ENCODE measurements around the gene KRTCAP3.

DNA sequence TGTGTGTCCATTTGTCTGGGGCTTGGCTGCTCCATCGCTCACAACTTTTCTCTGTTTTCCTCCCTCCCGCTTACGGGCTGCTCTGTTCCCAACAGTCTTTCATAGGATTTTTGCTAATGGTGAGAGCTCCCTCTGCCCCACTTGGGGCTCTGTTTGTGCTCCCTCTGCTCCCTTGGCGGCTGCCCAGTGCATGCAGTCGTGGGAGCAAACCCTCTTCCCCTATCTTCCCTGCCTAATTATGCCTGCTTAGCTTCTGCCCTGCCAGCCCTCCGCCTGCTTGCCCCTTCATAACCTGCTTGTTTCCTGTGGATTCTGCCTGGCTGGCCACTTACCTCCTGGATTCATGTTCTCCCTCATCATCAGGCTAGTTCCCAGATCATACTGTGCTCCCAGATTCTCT, 6.6 kb upstream of the KRTCAP3 start:
- TF ChIP-seq ZFX (IDR thresholded peaks at IDR 0.05; ENCODE audit: borderline replicate concordance) = no peak
- TF ChIP-seq, protein P1, sequence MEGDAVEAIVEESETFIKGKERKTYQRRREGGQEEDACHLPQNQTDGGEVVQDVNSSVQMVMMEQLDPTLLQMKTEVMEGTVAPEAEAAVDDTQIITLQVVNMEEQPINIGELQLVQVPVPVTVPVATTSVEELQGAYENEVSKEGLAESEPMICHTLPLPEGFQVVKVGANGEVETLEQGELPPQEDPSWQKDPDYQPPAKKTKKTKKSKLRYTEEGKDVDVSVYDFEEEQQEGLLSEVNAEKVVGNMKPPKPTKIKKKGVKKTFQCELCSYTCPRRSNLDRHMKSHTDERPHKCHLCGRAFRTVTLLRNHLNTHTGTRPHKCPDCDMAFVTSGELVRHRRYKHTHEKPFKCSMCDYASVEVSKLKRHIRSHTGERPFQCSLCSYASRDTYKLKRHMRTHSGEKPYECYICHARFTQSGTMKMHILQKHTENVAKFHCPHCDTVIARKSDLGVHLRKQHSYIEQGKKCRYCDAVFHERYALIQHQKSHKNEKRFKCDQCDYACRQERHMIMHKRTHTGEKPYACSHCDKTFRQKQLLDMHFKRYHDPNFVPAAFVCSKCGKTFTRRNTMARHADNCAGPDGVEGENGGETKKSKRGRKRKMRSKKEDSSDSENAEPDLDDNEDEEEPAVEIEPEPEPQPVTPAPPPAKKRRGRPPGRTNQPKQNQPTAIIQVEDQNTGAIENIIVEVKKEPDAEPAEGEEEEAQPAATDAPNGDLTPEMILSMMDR (IDR thresholded peaks at IDR 0.05) = no peak
